Stimulated activated naive CD8-positive, alpha-beta T cell treated with anti-CD3 and anti-CD28 coated beads, Interleukin-15, amount 100 ng/mL, for 72 hours (primary cell): Measurements from ENCODE around the gene TRIM33.
"Not testable (repeated sequence)": the region's sequence is repeated elsewhere in the genome, so short reads cannot be mapped to it uniquely, and the experiment has no call there.

Experiments
- ATAC-seq: fragments of 150-1000 bp; cut with Tn5 transposase; 2 replicates; pipeline ENCODE4 v1.10.0; 2021; ENCODE audit warnings: mild to moderate bottlenecking, moderate library complexity
- DNase-seq, 2 donors: peaks; one replicate each; pipeline ENCODE4 v3.0.0; 2021 to 2022
- H3K27ac Mint-ChIP-seq, 2 donors: one replicate each; pipeline ENCODE4 v1.8.0; 2022; ENCODE audit warnings: mild to moderate bottlenecking in 2 of 2, mixed read lengths in 2 of 2, moderate library complexity in 2 of 2
- H3K27me3 Mint-ChIP-seq: one replicate; pipeline ENCODE4 v1.8.0; 2022; ENCODE audit warnings: mixed read lengths
- H3K4me1 Mint-ChIP-seq: one replicate; pipeline ENCODE4 v1.8.0; 2022; ENCODE audit warnings: mild to moderate bottlenecking, mixed read lengths
- H3K4me3 Mint-ChIP-seq, 2 donors: one replicate each; pipeline ENCODE4 v1.8.0; 2022; ENCODE audit warnings: mild to moderate bottlenecking in 2 of 2, mixed read lengths in 2 of 2, moderate library complexity in 1 of 2
- H3K9me3 Mint-ChIP-seq, 2 donors: one replicate each; pipeline ENCODE4 v1.8.0; 2022; ENCODE audit warnings: mixed read lengths in 2 of 2

TRIM33 gene

GRCh38 chr1:114369930-114370329 lies 141.1 kb downstream of the TRIM33 start:
- no peak overlapping the region for H3K27ac Mint-ChIP-seq
- H3K4me1 Mint-ChIP-seq, result no peaks in the 10 kb centered on the region
- no peak for ATAC-seq
- no peak for DNase-seq
- H3K27me3 Mint-ChIP-seq, result no peaks in the 10 kb centered on the region
- peaks cover 0 to 7% of the 10 kb centered on the region in 2 donors for H3K9me3 Mint-ChIP-seq
- no peak overlapping the region for H3K4me3 Mint-ChIP-seq

- not testable (repeated sequence) for H3K4me1 Mint-ChIP-seq, ATAC-seq, H3K27me3 Mint-ChIP-seq, H3K9me3 Mint-ChIP-seq, H3K4me3 Mint-ChIP-seq, DNase-seq
- peak overlapping the region in 1 of 2 donors; percentile 43 for H3K27ac Mint-ChIP-seq
Measured at GRCh38 chr1:114369266-114369919, 141.6 kb downstream of the TRIM33 start.

- ATAC-seq, result no peak
- no peak overlapping the region for H3K27ac Mint-ChIP-seq
- H3K4me3 Mint-ChIP-seq, result no peak overlapping the region
- H3K27me3 Mint-ChIP-seq, result no peaks in the 10 kb centered on the region
- H3K9me3 Mint-ChIP-seq, result peaks cover 0 to 2% of the 10 kb centered on the region in 2 donors
- H3K4me1 Mint-ChIP-seq, result no peaks in the 10 kb centered on the region
- no peak for DNase-seq
Measured at GRCh38 chr1:114368560-114369255, 142.3 kb downstream of the TRIM33 start.

GRCh38 chr1:114367810-114368209 lies 143.2 kb downstream of the TRIM33 start:
- Mint-ChIP-seq H3K27ac (no peak overlapping the region), H3K9me3 (no peaks in the 10 kb centered on the region), H3K4me1 (no peaks in the 10 kb centered on the region), H3K4me3 (no peak overlapping the region), H3K27me3 (no peaks in the 10 kb centered on the region)
- DNase-seq, result no peak
- ATAC-seq, result no peak

- not testable (repeated sequence) for ATAC-seq, H3K9me3 Mint-ChIP-seq, H3K27me3 Mint-ChIP-seq, H3K4me3 Mint-ChIP-seq, H3K27ac Mint-ChIP-seq, H3K4me1 Mint-ChIP-seq, DNase-seq
Measured at GRCh38 chr1:114363230-114363629, 147.8 kb downstream of the TRIM33 start.

- peaks cover 0 to 8% of the 10 kb centered on the region in 2 donors for H3K9me3 Mint-ChIP-seq
- DNase-seq (no peak), ATAC-seq (no peak)
- H3K4me1 Mint-ChIP-seq, result no peaks in the 10 kb centered on the region
- H3K27ac Mint-ChIP-seq, result no peak overlapping the region
- H3K4me3 Mint-ChIP-seq, result no peak overlapping the region
- H3K27me3 Mint-ChIP-seq, result no peaks in the 10 kb centered on the region
Measured at GRCh38 chr1:114359791-114360190, 151.2 kb downstream of the TRIM33 start.

GRCh38 chr1:114355240-114355639 lies 155.8 kb downstream of the TRIM33 start:
- Mint-ChIP-seq H3K4me3 (no peak overlapping the region), H3K27me3 (no peaks in the 10 kb centered on the region), H3K4me1 (peaks cover 11% of the 10 kb centered on the region), H3K27ac (no peak overlapping the region), H3K9me3 (no peaks in the 10 kb centered on the region)
- no peak for ATAC-seq
- DNase-seq, result no peak

GRCh38 chr1:114353262-114353661 lies 157.7 kb downstream of the TRIM33 start:
- ATAC-seq (peak; percentile 53), DNase-seq (no peak)
- no peak overlapping the region for H3K27ac Mint-ChIP-seq
- H3K9me3 Mint-ChIP-seq, result no peaks in the 10 kb centered on the region
- no peak overlapping the region for H3K4me3 Mint-ChIP-seq
- H3K4me1 Mint-ChIP-seq, result peaks cover 11% of the 10 kb centered on the region
- no peaks in the 10 kb centered on the region for H3K27me3 Mint-ChIP-seq

GRCh38 chr1:114352797-114353196 lies 158.2 kb downstream of the TRIM33 start:
- Mint-ChIP-seq H3K4me3 (no peak overlapping the region), H3K4me1 (peaks cover 11% of the 10 kb centered on the region), H3K27ac (no peak overlapping the region), H3K9me3 (no peaks in the 10 kb centered on the region), H3K27me3 (no peaks in the 10 kb centered on the region)
- no peak for ATAC-seq
- no peak for DNase-seq

GRCh38 chr1:114350731-114351445 lies 160.1 kb downstream of the TRIM33 start:
- Mint-ChIP-seq H3K27me3 (no peaks in the 10 kb centered on the region), H3K4me1 (peaks cover 27% of the 10 kb centered on the region), H3K9me3 (no peaks in the 10 kb centered on the region), H3K27ac (no peak overlapping the region), H3K4me3 (no peak overlapping the region)
- ATAC-seq, result no peak
- no peak for DNase-seq

- Mint-ChIP-seq H3K27me3 (no peaks in the 10 kb centered on the region), H3K27ac (no peak overlapping the region), H3K4me1 (peaks cover 35% of the 10 kb centered on the region), H3K4me3 (no peak overlapping the region), H3K9me3 (no peaks in the 10 kb centered on the region)
- no peak for ATAC-seq
- DNase-seq, result no peak
Measured at GRCh38 chr1:114349891-114350605, 161.0 kb downstream of the TRIM33 start.

GRCh38 chr1:114347431-114348209 lies 163.4 kb downstream of the TRIM33 start:
- DNase-seq (no peak), ATAC-seq (no peak)
- no peaks in the 10 kb centered on the region for H3K27me3 Mint-ChIP-seq
- peaks cover 29% of the 10 kb centered on the region for H3K4me1 Mint-ChIP-seq
- H3K4me3 Mint-ChIP-seq, result no peak overlapping the region
- H3K9me3 Mint-ChIP-seq, result no peaks in the 10 kb centered on the region
- H3K27ac Mint-ChIP-seq, result no peak overlapping the region

GRCh38 chr1:114346480-114347029 lies 164.4 kb downstream of the TRIM33 start:
- H3K4me1 Mint-ChIP-seq, result peaks cover 40% of the 10 kb centered on the region
- peak overlapping the region in 1 of 2 donors; percentile 97 for H3K27ac Mint-ChIP-seq
- ATAC-seq (peak; percentile 96), DNase-seq (peak; percentile 98 to 99)
- no peaks in the 10 kb centered on the region for H3K27me3 Mint-ChIP-seq
- H3K4me3 Mint-ChIP-seq, result peak overlapping the region; percentile 93 to 98
- peaks cover under 1% of the 10 kb centered on the region in 2 donors for H3K9me3 Mint-ChIP-seq

- Mint-ChIP-seq H3K9me3 (peaks cover 6% of the 10 kb centered on the region in 2 donors), H3K27me3 (no peaks in the 10 kb centered on the region), H3K27ac (peak overlapping the region; percentile 82 to 97), H3K4me3 (peak overlapping the region; percentile 93 to 98), H3K4me1 (peaks cover 45% of the 10 kb centered on the region)
- DNase-seq (no peak), ATAC-seq (peak; percentile 49)
Measured at GRCh38 chr1:114345930-114346479, 165.0 kb downstream of the TRIM33 start.
